22Rv1 (cell line): ENCODE data around the gene NRCAM.

ENCODE experiments used
- ZFX ChIP-seq: fragments of 450-650 bp; IDR thresholded peaks from 2 replicates; pipeline ENCODE4 v1.6.1; 2017; ENCODE audit warnings: antibody characterized with exemption, borderline replicate concordance
- TF ChIP-seq, protein P1 (sequence below): fragments of 450-650 bp; IDR thresholded peaks from 2 replicates; pipeline ENCODE4 v1.5.1; 2017; ENCODE audit warnings: mild to moderate bottlenecking

DNA sequence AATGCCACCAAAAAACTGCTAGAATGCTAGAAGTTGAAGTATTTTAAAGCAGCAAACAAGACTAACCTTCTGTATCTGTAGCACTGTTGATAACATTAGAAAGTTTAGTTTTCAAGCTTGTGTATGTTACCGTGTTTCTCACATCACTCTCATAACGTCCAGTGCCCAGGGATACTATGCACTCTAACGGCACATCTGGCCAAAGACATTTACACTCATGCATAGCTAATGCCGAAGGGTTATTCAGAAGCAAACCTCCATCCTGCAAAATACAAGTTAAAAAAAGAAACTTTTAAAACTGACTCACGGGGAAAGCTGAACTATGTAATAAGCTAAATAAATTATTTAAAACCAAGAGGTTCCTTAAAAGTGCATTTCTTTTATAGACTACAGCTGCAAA, 22.9 kb upstream of the NRCAM start:
- TF ChIP-seq, protein P1, sequence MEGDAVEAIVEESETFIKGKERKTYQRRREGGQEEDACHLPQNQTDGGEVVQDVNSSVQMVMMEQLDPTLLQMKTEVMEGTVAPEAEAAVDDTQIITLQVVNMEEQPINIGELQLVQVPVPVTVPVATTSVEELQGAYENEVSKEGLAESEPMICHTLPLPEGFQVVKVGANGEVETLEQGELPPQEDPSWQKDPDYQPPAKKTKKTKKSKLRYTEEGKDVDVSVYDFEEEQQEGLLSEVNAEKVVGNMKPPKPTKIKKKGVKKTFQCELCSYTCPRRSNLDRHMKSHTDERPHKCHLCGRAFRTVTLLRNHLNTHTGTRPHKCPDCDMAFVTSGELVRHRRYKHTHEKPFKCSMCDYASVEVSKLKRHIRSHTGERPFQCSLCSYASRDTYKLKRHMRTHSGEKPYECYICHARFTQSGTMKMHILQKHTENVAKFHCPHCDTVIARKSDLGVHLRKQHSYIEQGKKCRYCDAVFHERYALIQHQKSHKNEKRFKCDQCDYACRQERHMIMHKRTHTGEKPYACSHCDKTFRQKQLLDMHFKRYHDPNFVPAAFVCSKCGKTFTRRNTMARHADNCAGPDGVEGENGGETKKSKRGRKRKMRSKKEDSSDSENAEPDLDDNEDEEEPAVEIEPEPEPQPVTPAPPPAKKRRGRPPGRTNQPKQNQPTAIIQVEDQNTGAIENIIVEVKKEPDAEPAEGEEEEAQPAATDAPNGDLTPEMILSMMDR, result no peak
- TF ChIP-seq ZFX, result no peak
